HG03135 (cell line): ENCODE results near the gene GPR3.

Experiments
- ATAC-seq: cut with Tn5 transposase; IDR thresholded peaks from one replicate; pipeline ENCODE4 v1.9.1; 2021; ENCODE audit warnings: mild to moderate bottlenecking, moderate library complexity; ENCODE audit not compliant: unreplicated experiment

GPR3 gene

GRCh38 chr1:27358038-27358927, 34.1 kb upstream of the GPR3 start:
- no peak for ATAC-seq

- ATAC-seq, result no peak
Observed at GRCh38 chr1:27358928-27359313, 33.5 kb upstream of the GPR3 start.

GRCh38 chr1:27359822-27360158, 32.6 kb upstream of the GPR3 start:
- no peak for ATAC-seq

GRCh38 chr1:27360159-27361043, 32.0 kb upstream of the GPR3 start:
- no peak for ATAC-seq

GRCh38 chr1:27361044-27361402, 31.4 kb upstream of the GPR3 start:
- no peak for ATAC-seq

- no peak for ATAC-seq
Observed at GRCh38 chr1:27361553-27361952, 30.9 kb upstream of the GPR3 start.

GRCh38 chr1:27363766-27364695, 28.4 kb upstream of the GPR3 start:
- no peak for ATAC-seq

GRCh38 chr1:27364696-27365371, 27.6 kb upstream of the GPR3 start:
- ATAC-seq, result no peak

- ATAC-seq, result peak; percentile 51
Observed at GRCh38 chr1:27365372-27366112, 26.9 kb upstream of the GPR3 start.

GRCh38 chr1:27366113-27366410, 26.4 kb upstream of the GPR3 start:
- ATAC-seq, result peak; percentile 39

GRCh38 chr1:27366411-27367159, 25.8 kb upstream of the GPR3 start, which contains the start of gene MAP3K6:
Gene MAP3K6, minus strand, starts transcription at chr1:27366961. Its CDS starts 364 bp downstream, at chr1:27366597.
- peak; percentile 21 for ATAC-seq

GRCh38 chr1:27367160-27367650, 25.2 kb upstream of the GPR3 start:
- ATAC-seq, result no peak

- ATAC-seq, result no peak
Observed at GRCh38 chr1:27368869-27369582, 23.4 kb upstream of the GPR3 start.

GRCh38 chr1:27372022-27372807, 20.2 kb upstream of the GPR3 start:
- no peak for ATAC-seq

- ATAC-seq, result no peak
Observed at GRCh38 chr1:27372808-27373690, 19.4 kb upstream of the GPR3 start.

- ATAC-seq, result no peak
Observed at GRCh38 chr1:27374362-27375086, 17.9 kb upstream of the GPR3 start, which contains the start of gene FCN3. Gene FCN3, minus strand, starts transcription at chr1:27374824. Its CDS starts 6 bp downstream, at chr1:27374818.
